GM19023 (cell line): Measurements from ENCODE around the gene CDCA8.
"Not testable (repeated sequence)": the region's sequence is repeated elsewhere in the genome, so short reads cannot be mapped to it uniquely, and the experiment has no call there.

Experiments
- ATAC-seq: cut with Tn5 transposase; IDR thresholded peaks from one replicate; pipeline ENCODE4 v1.9.1; 2021; ENCODE audit warnings: mild to moderate bottlenecking, moderate library complexity; ENCODE audit not compliant: unreplicated experiment

Gene CDCA8

DNA sequence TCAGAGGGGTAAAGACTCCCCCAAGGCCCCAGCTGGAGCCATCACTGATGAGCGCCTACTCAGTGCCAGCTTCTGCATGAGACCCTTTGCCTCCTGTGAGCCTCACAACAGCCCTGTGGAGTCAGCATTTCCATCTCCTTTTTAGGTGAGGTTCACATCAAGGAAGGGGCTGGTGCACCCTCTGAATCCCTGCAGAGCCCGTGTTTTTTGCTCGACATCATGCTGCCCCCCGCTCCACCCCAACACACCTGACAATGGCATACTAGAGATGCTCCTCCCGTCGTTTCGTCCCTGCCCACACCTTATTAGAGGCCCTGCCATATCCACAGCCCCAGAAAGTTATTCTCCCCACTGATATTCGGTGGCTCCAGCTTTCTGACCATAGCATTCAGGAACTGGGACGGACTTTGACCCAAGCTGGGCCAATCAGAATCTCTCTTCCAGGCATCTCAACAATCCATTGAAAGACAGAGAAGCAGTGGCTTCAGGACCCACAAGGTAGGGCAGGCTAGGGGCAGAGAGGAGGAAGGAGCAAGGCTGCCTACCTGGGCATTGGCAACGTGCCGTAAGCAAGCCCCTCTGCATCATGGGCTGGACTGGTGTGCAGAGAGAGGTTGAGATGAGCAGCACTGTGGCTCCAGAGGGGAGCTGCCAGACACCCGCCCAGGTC lies 39.9 kb downstream of the CDCA8 start:
- no peak for ATAC-seq

DNA sequence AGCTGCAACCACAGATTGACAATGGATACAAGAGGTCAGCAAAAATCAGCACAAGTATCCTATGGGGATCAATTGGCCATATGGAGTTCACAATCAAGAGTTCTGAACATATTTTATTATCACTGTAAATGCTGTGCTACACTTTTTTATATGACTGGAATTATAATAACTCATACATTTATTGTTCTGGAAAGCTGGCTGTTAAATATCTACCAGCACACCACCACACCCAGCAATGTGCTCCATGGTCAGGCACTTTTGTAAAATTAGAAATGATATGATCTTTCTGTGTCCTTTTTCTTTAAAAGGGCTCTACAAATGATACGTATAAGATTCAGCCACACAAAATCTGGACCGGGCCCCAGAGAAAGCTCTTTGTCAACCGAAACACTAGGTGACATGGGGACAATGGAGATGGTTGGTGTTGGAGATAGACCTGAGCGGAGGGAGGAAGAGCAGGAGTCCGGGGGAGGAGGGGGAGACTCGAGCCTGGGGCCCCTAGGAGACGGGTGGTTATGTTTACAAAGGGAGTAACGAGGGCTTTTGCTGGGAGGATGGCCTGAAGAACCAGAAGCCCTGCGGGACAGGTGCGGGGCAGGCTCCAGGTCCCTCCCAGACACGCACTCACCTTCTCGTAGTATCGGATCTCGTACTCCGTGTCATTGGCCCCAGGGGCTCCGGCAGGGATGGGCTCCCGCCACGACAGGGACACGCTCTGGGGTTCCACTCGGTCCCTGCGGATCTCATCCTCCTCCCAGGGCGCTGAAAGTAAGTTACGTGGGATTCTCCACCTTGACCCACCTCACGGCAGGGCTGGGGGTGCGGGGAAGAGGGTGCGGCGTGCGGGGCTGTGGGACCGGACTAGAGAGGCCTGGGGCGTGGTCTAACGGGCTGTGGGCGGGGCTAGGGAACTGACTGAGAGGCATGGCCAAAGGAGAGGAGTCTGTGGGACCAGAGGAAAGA lies 42.6 kb downstream of the CDCA8 start:
- no peak for ATAC-seq

DNA sequence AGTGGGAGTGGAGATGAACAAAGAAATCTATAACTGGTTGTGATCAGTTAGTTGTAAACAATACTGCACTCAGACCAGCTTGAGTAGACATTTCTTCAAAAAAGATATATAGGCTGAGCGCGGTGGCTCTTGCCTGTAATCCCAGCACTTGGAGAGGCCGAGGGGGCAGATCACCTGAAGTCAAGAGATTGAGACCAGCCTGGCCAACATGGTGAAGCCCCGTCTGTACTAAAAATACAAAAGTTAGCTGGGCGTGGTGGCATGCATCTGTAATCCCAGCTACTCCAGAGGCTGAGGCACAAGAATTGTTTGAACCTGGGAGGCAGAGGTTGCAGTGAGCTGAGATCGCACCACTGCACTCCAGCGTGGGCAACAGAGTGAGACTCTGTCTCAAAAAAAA lies 45.7 kb downstream of the CDCA8 start:
- ATAC-seq: not testable (repeated sequence)

DNA sequence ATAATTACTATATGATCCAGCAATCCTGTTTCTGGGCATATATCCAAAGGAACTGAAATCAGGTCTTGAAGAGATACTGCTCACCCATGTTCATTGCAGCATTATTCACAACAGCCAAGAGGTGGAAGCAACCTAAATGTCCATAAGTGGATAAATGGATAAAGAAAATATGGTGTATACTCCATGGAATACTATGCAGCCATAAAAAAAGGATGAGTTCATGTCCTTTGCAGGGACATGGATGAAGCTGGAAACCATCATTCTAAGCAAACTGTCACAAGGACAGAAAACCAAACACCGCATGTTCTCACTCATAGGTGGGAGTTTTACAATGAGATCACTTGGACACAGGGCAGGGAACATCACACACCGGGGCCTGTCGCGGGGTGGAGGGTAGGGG lies 46.3 kb downstream of the CDCA8 start:
- not testable (repeated sequence) for ATAC-seq

DNA sequence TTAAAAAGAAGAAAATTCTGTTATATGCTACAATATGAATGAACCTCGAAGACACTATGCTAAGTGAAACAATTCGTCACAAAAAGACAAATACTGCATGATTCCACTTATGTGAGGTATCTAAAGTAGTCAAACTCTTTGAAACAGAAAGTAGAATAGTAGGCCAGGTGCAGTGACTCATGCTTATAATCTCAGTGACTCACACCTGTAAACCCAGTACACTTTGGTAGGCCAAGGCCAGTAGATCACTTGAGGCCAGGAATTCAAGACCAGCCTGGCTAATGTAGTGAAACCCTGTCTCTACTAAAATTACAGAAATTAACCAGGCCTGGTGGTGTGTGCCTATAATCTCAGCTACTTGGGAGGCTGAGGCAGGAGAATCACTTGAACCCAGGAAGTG lies 46.9 kb downstream of the CDCA8 start:
- ATAC-seq: no peak

DNA sequence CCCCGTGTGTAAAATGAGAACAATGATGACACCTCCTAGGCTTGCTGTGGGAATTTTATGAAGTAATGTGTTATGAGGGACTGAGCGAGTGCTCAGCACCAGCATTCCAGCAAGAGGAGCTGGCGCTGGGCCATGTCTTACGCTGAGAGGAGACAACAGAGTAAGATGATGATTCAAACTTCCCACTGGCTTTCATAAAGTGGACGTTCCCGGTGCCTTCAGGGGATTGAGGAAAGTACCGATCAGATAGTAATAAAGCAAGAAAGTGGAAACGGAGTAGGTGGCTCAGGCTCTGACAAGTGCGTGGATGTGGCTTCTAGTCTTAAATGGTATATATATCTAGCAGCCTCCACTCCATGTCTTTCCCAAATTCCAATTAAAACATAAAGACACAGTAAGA lies 48.8 kb downstream of the CDCA8 start:
- ATAC-seq: no peak

DNA sequence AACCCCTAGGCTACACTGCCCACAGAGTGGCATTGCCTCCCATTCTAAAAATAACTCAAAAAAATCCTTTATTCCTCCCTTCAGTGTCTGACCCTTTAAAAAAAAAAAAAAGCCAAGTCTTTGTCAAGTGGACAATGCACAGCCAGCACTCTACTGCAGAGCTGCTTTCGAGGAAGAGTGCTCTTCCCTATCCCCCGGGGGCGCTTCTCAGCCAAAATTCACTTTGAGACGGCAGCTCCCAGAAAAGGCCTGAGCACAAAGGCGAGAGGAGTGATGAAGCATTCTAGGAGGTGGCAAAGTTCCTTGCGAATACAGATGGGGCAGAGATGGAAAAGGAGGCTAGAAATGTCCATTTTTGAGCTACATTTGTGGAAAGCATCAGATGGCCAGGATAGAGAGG lies 49.3 kb downstream of the CDCA8 start:
- ATAC-seq: no peak

DNA sequence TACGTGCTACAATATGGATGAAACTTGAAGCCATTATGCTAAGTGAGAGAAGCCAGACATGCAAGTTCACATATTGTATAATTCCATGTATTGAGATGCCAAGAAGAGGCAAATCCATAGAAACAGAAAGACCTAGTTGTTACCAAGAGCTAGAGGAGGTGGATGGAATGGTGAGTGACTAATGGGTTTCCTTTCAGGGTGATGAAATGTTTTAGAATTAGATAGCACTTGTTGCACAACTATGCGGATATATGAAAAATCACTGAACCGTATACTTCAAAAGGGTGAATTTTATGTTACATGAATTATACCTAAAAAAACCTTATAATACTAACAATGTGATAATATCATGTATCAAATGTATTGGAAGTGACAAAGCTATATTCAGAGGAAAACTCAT lies 54.5 kb downstream of the CDCA8 start:
- ATAC-seq: no peak

DNA sequence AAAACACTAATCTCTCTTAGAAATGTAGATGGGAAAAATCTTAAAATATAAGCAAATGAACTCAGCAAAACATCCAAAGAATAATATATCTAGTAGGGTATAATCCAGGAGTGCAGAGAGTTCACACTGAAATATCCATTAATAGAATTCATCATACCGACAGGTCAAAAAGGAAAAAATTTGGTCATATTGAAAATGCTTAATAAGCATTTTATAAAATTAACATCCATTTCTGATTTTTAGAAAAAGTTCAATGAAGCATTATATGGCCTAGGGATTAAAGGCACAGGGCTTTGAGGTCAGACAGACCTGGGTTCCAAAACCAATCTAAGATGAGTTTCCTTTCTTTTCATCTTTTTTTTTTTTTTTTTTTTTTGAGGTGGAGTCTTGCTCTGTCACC lies 56.2 kb downstream of the CDCA8 start:
- ATAC-seq: no peak

DNA sequence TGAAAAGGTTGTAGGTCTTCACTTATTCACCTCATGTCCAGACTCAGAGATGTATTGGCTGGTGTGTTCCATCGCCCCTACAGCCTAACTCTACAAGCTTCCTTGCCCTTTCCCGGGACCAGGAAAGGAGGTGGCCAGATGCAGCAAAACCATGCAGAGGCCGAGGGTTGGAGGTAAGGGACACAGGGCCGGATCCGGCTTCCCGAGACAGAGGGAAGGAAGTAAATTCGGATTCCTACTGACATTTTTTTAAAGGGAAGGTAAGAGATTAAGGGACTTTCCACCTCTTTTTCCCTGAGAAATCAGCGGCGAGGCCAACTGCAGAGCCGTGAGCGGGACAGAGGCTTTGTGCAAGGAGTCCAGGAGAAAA lies 59.9 kb downstream of the CDCA8 start:
- no peak for ATAC-seq

DNA sequence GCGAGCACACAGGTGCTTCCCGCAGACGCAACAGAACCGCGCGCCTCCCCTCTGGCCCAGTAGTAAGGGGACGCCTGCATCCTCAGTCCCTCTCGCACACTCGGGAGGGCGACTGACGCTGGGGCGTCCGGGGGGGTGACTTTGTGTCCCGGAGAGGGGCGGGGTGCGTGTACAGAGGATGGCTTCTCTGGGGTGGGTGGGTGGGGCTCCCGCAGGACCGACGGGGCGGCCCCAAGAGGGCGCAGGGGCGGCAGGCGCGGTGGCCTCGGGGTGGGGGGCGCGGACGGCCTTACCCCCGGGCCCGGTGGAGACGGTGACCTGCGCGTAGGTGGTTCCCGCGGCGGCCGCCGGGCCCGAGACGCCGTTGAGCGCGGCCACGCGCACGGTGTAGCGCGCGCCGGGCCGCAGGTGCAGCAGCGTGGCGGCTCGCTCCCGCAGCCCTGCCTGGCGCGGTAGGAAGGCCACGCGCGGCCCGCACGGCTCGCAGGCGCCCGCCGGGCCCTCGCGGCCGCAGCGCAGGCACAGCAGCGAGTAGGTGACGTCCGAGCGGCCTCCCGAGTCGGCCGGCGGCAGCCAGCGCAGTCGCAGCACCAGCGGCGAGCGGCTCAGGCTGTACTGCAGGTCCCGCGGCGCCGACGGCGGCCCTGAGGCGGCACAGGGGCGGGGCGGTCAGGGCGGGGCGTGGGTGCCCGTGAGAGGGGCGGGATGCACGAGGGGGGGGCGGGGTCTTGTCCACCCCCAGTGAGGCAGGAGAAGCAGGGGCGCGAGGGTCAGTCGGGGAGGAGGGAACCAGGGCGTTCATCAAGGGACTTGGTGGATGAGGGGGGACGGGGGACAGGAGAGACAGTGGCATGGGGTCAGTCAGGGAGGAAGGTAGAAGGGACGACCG lies 60.5 kb downstream of the CDCA8 start:
- ATAC-seq: no peak

DNA sequence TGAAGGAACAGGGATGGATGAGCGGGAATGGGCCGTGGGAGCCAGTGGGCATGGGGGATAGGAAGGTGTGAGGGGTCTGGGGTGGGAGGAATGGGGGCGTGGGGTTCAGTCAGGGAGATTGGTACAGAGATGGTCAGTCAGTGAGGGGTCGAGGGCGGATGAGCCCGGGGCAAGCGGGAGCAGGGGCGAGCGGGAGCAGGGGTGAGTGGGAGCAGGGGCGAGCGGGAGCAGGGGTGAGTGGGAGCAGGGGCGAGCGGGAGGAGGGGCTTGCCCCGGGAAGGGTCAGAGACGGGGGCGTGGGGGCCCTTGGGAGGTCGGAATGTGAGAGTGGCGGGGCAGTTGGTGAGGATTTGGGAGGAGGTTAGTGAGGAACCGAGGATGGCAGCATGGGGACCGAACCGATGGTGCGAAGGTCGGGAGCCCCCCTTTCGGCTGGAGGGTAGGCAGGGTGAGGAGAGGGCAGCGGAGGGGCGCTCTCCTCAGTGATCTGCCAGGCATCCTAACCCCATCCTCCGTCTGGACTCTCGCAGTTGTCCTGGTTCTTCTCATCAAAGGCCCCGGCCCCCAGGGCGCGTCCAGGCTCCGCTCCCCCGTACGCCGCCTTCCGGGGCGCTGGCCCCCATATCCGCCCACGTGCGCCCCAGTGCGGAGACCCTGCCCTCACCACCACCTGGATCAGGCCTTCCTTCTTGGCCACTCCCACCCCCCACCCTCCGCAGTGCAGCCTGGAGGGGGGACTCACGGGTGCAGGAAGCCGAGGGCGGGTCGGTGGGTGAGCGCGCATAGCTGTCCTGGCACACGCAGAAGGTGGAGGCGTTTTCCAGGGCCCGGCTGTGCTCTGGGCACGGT lies 61.4 kb downstream of the CDCA8 start:
- ATAC-seq: no peak

DNA sequence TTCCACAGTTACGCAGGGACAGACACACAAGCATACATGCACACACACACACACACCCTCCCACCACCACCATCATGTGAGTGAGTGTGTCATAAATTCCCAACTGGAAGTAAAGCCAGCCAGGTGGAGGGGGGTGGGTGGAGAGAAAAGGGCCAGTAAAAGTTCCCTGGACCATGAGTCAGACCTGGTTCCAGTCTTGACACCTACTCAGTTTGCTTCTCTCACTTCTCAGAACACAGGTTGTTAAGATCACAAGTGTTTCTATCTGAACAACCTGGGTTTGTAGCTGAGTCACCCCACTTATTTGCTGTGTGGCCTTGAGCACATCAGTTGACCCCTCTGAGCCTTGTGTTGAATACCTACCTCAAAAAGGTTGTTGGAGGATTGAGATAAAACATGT lies 63.0 kb downstream of the CDCA8 start:
- ATAC-seq: no peak

DNA sequence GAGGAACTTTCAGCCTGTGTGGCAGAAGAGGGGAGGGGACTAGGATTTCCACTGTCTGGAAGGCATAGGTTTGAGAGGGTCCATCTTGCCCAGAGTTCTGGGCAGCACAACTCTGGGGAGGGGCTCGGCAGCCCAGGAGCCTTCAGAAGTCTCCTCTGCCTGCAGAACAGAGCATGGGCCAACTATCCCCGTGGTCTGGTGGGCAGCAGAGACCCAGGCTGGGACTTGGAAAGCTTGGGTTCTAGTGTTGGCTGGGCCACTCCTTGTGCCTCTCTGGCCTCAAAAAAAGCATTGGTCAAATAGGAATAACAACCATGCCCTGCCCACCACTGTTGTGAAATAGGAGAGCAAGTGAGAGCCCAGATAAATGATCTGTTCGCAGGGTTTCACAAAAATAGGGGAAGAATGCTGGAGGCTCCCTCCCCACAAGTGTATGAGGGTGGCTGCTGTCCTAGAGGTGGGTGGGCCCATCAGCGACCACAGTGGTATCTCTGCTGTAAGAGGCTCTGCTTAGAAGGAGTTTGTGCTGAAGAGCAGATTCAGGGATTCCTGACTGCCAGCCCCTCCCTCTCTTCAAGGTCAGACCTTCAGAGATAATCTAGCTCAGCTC lies 63.7 kb downstream of the CDCA8 start:
- no peak for ATAC-seq
